ENCODE measurements around the gene ERC2.

The ERC2 gene

GRCh38 chr3:55802816-55803215 lies 665.5 kb downstream of the ERC2 start (continued):
- no peak for TF ChIP-seq TSHZ2 (CRISPR knock-in tag; IDR thresholded peaks at IDR 0.05)
- no peak for TF ChIP-seq ZC3H10 (CRISPR knock-in tag; IDR thresholded peaks at IDR 0.05)
- TF ChIP-seq TOX (CRISPR knock-in tag; IDR thresholded peaks at IDR 0.05; ENCODE audit: borderline replicate concordance) = no peak
- no peak for TF ChIP-seq CSDC2 (CRISPR knock-in tag; IDR thresholded peaks at IDR 0.05)
- TF ChIP-seq PATZ1 (CRISPR knock-in tag; IDR thresholded peaks at IDR 0.05; ENCODE audit: borderline replicate concordance) = no peak
- TF ChIP-seq ESRRG (CRISPR knock-in tag; IDR thresholded peaks at IDR 0.05) = no peak
- no peak for TF ChIP-seq SNAI2 (CRISPR knock-in tag; IDR thresholded peaks at IDR 0.05)
- no peak for TF ChIP-seq RARB (CRISPR knock-in tag; IDR thresholded peaks at IDR 0.05)
- no peak for TF ChIP-seq OSR1 (CRISPR knock-in tag; IDR thresholded peaks at IDR 0.05)

- ATAC-seq = no peak
- TF ChIP-seq ZFP30 (CRISPR knock-in tag; IDR thresholded peaks at IDR 0.05) (no peak), ZC3H10 (CRISPR knock-in tag; IDR thresholded peaks at IDR 0.05) (no peak), ZNF8 (CRISPR knock-in tag; IDR thresholded peaks at IDR 0.05) (no peak), TOX (CRISPR knock-in tag; IDR thresholded peaks at IDR 0.05; ENCODE audit: borderline replicate concordance) (no peak), SNAI2 (CRISPR knock-in tag; IDR thresholded peaks at IDR 0.05) (no peak), PATZ1 (CRISPR knock-in tag; IDR thresholded peaks at IDR 0.05; ENCODE audit: borderline replicate concordance) (no peak), CSDC2 (CRISPR knock-in tag; IDR thresholded peaks at IDR 0.05) (no peak), ISL1 (CRISPR knock-in tag; IDR thresholded peaks at IDR 0.05) (no peak), CSRNP3 (CRISPR knock-in tag; IDR thresholded peaks at IDR 0.05) (no peak), ARNTL (CRISPR knock-in tag; IDR thresholded peaks at IDR 0.05; ENCODE audit: borderline replicate concordance, low read depth) (no peak), ZNF70 (CRISPR knock-in tag; IDR thresholded peaks at IDR 0.05) (no peak), TCF4 (CRISPR knock-in tag; IDR thresholded peaks at IDR 0.05; ENCODE audit: borderline replicate concordance) (no peak), ZNF565 (CRISPR knock-in tag; conservative IDR thresholded peaks at IDR 0.05; ENCODE audit: low read depth) (no peak), TSHZ2 (CRISPR knock-in tag; IDR thresholded peaks at IDR 0.05) (no peak), CREB5 (CRISPR knock-in tag; IDR thresholded peaks at IDR 0.05; ENCODE audit: low read depth) (no peak)
Measured at GRCh38 chr3:55801676-55802075, 666.6 kb downstream of the ERC2 start.

Measured in SK-N-SH treated with all-trans-retinoic acid at 6 μM for 48 hours (cell line).